Left lung (tissue), 10 donors: ENCODE measurements around the gene ANTXR1. TPM values are rescaled to one million over a fixed set of nuclear protein-coding genes. Genes with fewer than 3 reads are reported as not detected.

ENCODE experiments used
- ATAC-seq: fragments of 200-7000 bp; cut with Tn5 transposase; one replicate; pipeline ENCODE4 v1.9.1; 2020; ENCODE audit warnings: moderate library complexity
- DNase-seq, 4 donors: peaks; one replicate each; pipeline ENCODE4 v3.0.0-alpha.2; 2013 to 2020
- H3K27ac ChIP-seq, 2 donors: fragments of 200-600 bp; sonication (generic) in 1 of 2; one replicate each; pipeline versions ENCODE4 v1.5.0 to v1.8.0; 2020 to 2021
- H3K27me3 ChIP-seq, 2 donors: fragments of 200-600 bp; sonication (generic) in 1 of 2; one replicate each; pipeline versions ENCODE4 v1.5.0 to v1.8.0; 2020 to 2021
- H3K36me3 ChIP-seq, 2 donors: fragments of 200-600 bp; sonication (generic) in 1 of 2; one replicate each; pipeline versions ENCODE4 v1.5.0 to v1.8.0; 2020 to 2021
- H3K4me1 ChIP-seq, 2 donors: fragments of 200-600 bp; one replicate each; pipeline ENCODE4 v1.8.0; 2021
- H3K4me3 ChIP-seq, 2 donors: fragments of 200-600 bp; sonication (generic) in 1 of 2; one replicate each; pipeline versions ENCODE4 v1.5.0 to v1.8.0; 2020 to 2021; ENCODE audit warnings: mild to moderate bottlenecking in 1 of 2
- H3K9me3 ChIP-seq, 2 donors: fragments of 200-600 bp; sonication (generic) in 1 of 2; one replicate each; pipeline versions ENCODE4 v1.5.0 to v1.8.0; 2020 to 2021
- CTCF ChIP-seq, 2 donors: fragments of 200-600 bp; sonication (generic) in 1 of 2; IDR thresholded peaks; one replicate each; pipeline versions ENCODE4 v1.5.0 to v1.8.0; 2021; ENCODE audit warnings: antibody characterized with exemption in 2 of 2
- intact Hi-C, 2 donors: fragments of 100-400 bp; cut with DNase I; formaldehyde crosslinking; loops; one replicate each; pipeline versions ENCODE4 v1.11.2 to v1.14.2; 2022
- polyA plus RNA-seq, 6 donors: library from polyadenylated mRNA; unstranded; fragments of 120-200 nt; gene quantifications; one replicate each; pipeline ENCODE4 v1.2.1, GENCODE V29; 2013; ENCODE audit not compliant: insufficient read length in 6 of 6
- total RNA-seq, 2 donors: library from RNA; stranded (reverse); fragmentation: NEBNext Ultra II Directional; extraction: Animal tissue kit (Norgen Biotek cat#: 25700); gene quantifications; one replicate each; pipeline ENCODE4 v1.2.1, GENCODE V29; 2021
- donor health status: DM: no; HTN: yes; CAD: no.
- donor health status: DM: no; HTN: no; CAD: no.

ANTXR1 gene
- total and polyA plus RNA-seq, 8 donors, result 70.2 to 115 (median 87.3) TPM

- intact Hi-C loops, result no loop called here
- H3K27ac ChIP-seq, result no peak overlapping the region
- H3K4me1 ChIP-seq, result no peaks in the 10 kb centered on the region
- no peaks in the 10 kb centered on the region for H3K9me3 ChIP-seq
- H3K4me3 ChIP-seq, result no peak overlapping the region
- no peak for TF ChIP-seq CTCF (IDR thresholded peaks at IDR 0.05)
- ATAC-seq, result no peak
- H3K27me3 ChIP-seq, result no peaks in the 10 kb centered on the region
- no peak for DNase-seq
- peaks cover 0 to 6% of the 10 kb centered on the region in 2 donors for H3K36me3 ChIP-seq
These were observed 91.3 kb downstream of the ANTXR1 start for GRCh38 chr2:69104261-69104660.

- Histone ChIP-seq H3K4me1 (no peaks in the 10 kb centered on the region), H3K4me3 (no peak overlapping the region), H3K27ac (no peak overlapping the region), H3K36me3 (no peaks in the 10 kb centered on the region), H3K27me3 (no peaks in the 10 kb centered on the region), H3K9me3 (no peaks in the 10 kb centered on the region)
- DNase-seq (peak in 1 of 4 donors; percentile 44), ATAC-seq (no peak)
- intact Hi-C loops, result no loop called here
- no peak for TF ChIP-seq CTCF (IDR thresholded peaks at IDR 0.05)
These were observed 96.3 kb downstream of the ANTXR1 start for GRCh38 chr2:69109255-69109654.

GRCh38 chr2:69111076-69111475, 98.1 kb downstream of the ANTXR1 start:
- no peak overlapping the region for H3K27ac ChIP-seq
- H3K36me3 ChIP-seq, result no peaks in the 10 kb centered on the region
- DNase-seq (peak in 2 of 4 donors; percentile 59 to 65), ATAC-seq (no peak)
- H3K4me3 ChIP-seq, result no peak overlapping the region
- intact Hi-C loops, result no loop called here
- H3K27me3 ChIP-seq, result no peaks in the 10 kb centered on the region
- H3K4me1 ChIP-seq, result no peaks in the 10 kb centered on the region
- H3K9me3 ChIP-seq, result no peaks in the 10 kb centered on the region
- TF ChIP-seq CTCF (IDR thresholded peaks at IDR 0.05), result no peak

GRCh38 chr2:69113627-69114026, 100.6 kb downstream of the ANTXR1 start:
- no peak overlapping the region for H3K4me3 ChIP-seq
- H3K9me3 ChIP-seq, result no peaks in the 10 kb centered on the region
- TF ChIP-seq CTCF (IDR thresholded peaks at IDR 0.05), result no peak
- no peaks in the 10 kb centered on the region for H3K27me3 ChIP-seq
- H3K36me3 ChIP-seq, result no peaks in the 10 kb centered on the region
- intact Hi-C loops, result no loop called here
- DNase-seq (no peak), ATAC-seq (no peak)
- H3K27ac ChIP-seq, result no peak overlapping the region
- H3K4me1 ChIP-seq, result no peaks in the 10 kb centered on the region

- H3K27ac ChIP-seq, result no peak overlapping the region
- ATAC-seq, result no peak
- H3K4me1 ChIP-seq, result no peaks in the 10 kb centered on the region
- TF ChIP-seq CTCF (IDR thresholded peaks at IDR 0.05), result no peak
- H3K27me3 ChIP-seq, result no peaks in the 10 kb centered on the region
- intact Hi-C loops, result no loop called here
- H3K9me3 ChIP-seq, result no peaks in the 10 kb centered on the region
- no peaks in the 10 kb centered on the region for H3K36me3 ChIP-seq
- DNase-seq, result no peak
- H3K4me3 ChIP-seq, result no peak overlapping the region
These were observed 101.6 kb downstream of the ANTXR1 start for GRCh38 chr2:69114534-69114933.
